GM18868 (cell line): ENCODE measurements around the gene RAC3.

Experiments used
- ATAC-seq: cut with Tn5 transposase; IDR thresholded peaks from one replicate; pipeline ENCODE4 v1.9.1; 2021; ENCODE audit warnings: mild to moderate bottlenecking, moderate library complexity; ENCODE audit not compliant: unreplicated experiment

Gene RAC3

GRCh38 chr17:82031303-82031884 is at the start of gene RAC3:
Gene RAC3, plus strand, starts transcription at chr17:82031678. Its CDS starts 84 bp downstream, at chr17:82031762.
- ATAC-seq: no peak

- no peak for ATAC-seq
Measured at GRCh38 chr17:81983011-81983638, 48.4 kb upstream of the RAC3 start.

GRCh38 chr17:81983639-81984373 is 47.7 kb upstream of the RAC3 start:
- ATAC-seq: no peak

- ATAC-seq: no peak
Measured at GRCh38 chr17:81984773-81985410, 46.6 kb upstream of the RAC3 start.

- no peak for ATAC-seq
Measured at GRCh38 chr17:81986606-81987005, 44.9 kb upstream of the RAC3 start.

- no peak for ATAC-seq
Measured at GRCh38 chr17:81987161-81987770, 44.2 kb upstream of the RAC3 start.

- ATAC-seq: no peak
Measured at GRCh38 chr17:81990836-81991683, 40.4 kb upstream of the RAC3 start.

GRCh38 chr17:81991684-81992305 is 39.7 kb upstream of the RAC3 start:
- ATAC-seq: no peak

- ATAC-seq: no peak
Measured at GRCh38 chr17:81992306-81993102, 39.0 kb upstream of the RAC3 start.

- ATAC-seq: no peak
Measured at GRCh38 chr17:81993729-81994592, 37.5 kb upstream of the RAC3 start.

- no peak for ATAC-seq
Measured at GRCh38 chr17:81994593-81995462, 36.6 kb upstream of the RAC3 start.

GRCh38 chr17:81995463-81996231 is 35.8 kb upstream of the RAC3 start:
- ATAC-seq: no peak

- no peak for ATAC-seq
Measured at GRCh38 chr17:81996232-81996756, 35.2 kb upstream of the RAC3 start.

- no peak for ATAC-seq
Measured at GRCh38 chr17:81996757-81997441, 34.6 kb upstream of the RAC3 start.

GRCh38 chr17:81998212-81998611 is 33.3 kb upstream of the RAC3 start:
- ATAC-seq: no peak
